T47D (cell line): ENCODE data around the gene NTMT1.

Experiments
- DNase-seq, 2 experiments: peaks; one replicate each; pipeline versions ENCODE4 v3.0.0 to v3.0.0-alpha.2; 2011 to 2012; ENCODE audit warnings: low read depth in 1 of 2, low spot score in 1 of 2
- JUND ChIP-seq: IDR thresholded peaks from 2 replicates; pipeline ENCODE4 v1.6.1; 2012; ENCODE audit warnings: low read depth
- in situ Hi-C: cut with HindIII; loops from 2 replicates; pipeline ENCODE4 v1.10.0; 2016; ENCODE audit warnings: low sequenced_read_pairs, low pct_unique_long_range_greater_than_20kb

Gene NTMT1

GRCh38 chr9:129612123-129612522 lies 13.8 kb upstream of the NTMT1 start:
- no peak for TF ChIP-seq JUND
- DNase-seq: peak in 1 of 2 experiments; percentile 37
- in situ Hi-C loops: no loop called here

- no peak for TF ChIP-seq JUND
- no peak for DNase-seq
- in situ Hi-C loops: no loop called here
Measured at GRCh38 chr9:129612815-129613519, 13.0 kb upstream of the NTMT1 start.

- no peak for DNase-seq
- in situ Hi-C loops: no loop called here
- no peak for TF ChIP-seq JUND
Measured at GRCh38 chr9:129613520-129614175, 12.3 kb upstream of the NTMT1 start.

- TF ChIP-seq JUND: no peak
- no peak for DNase-seq
- in situ Hi-C loops: no loop called here
Measured at GRCh38 chr9:129614932-129615331, 11.0 kb upstream of the NTMT1 start.

GRCh38 chr9:129615407-129616285 lies 10.3 kb upstream of the NTMT1 start:
- in situ Hi-C loops: no loop called here
- no peak for TF ChIP-seq JUND
- no peak for DNase-seq

- in situ Hi-C loops: no loop called here
- no peak for TF ChIP-seq JUND
- DNase-seq: peak; percentile 78 to 80
Measured at GRCh38 chr9:129617167-129617566, 8.8 kb upstream of the NTMT1 start.

GRCh38 chr9:129619787-129620668 lies 5.9 kb upstream of the NTMT1 start:
- TF ChIP-seq JUND: no peak
- in situ Hi-C loops: no loop called here
- DNase-seq: peak; percentile 71 to 79

GRCh38 chr9:129620669-129621295 lies 5.2 kb upstream of the NTMT1 start, which contains the start of gene C9orf50:
Gene C9orf50 (minus strand): TSS chr9:129621101. CDS start chr9:129620574, 527 bp downstream.
- in situ Hi-C loops: no loop called here
- no peak for DNase-seq
- no peak for TF ChIP-seq JUND

GRCh38 chr9:129623331-129623730 lies 2.6 kb upstream of the NTMT1 start:
- DNase-seq: no peak
- no peak for TF ChIP-seq JUND
- in situ Hi-C loops: no loop called here

- no peak for TF ChIP-seq JUND
- DNase-seq: peak; percentile 78 to 91
- in situ Hi-C loops: no loop called here
Measured at GRCh38 chr9:129624168-129624759, 1.7 kb upstream of the NTMT1 start.

GRCh38 chr9:129624947-129625346 lies 1.0 kb upstream of the NTMT1 start:
- in situ Hi-C loops: no loop called here
- no peak for TF ChIP-seq JUND
- DNase-seq: no peak
